ENCODE data around the gene PPL. TPM values are rescaled to one million over a fixed set of nuclear protein-coding genes. Genes with fewer than 3 reads are reported as not detected.

The PPL gene
- polyA plus RNA-seq, 1 experiment, result 0.56 TPM

DNA sequence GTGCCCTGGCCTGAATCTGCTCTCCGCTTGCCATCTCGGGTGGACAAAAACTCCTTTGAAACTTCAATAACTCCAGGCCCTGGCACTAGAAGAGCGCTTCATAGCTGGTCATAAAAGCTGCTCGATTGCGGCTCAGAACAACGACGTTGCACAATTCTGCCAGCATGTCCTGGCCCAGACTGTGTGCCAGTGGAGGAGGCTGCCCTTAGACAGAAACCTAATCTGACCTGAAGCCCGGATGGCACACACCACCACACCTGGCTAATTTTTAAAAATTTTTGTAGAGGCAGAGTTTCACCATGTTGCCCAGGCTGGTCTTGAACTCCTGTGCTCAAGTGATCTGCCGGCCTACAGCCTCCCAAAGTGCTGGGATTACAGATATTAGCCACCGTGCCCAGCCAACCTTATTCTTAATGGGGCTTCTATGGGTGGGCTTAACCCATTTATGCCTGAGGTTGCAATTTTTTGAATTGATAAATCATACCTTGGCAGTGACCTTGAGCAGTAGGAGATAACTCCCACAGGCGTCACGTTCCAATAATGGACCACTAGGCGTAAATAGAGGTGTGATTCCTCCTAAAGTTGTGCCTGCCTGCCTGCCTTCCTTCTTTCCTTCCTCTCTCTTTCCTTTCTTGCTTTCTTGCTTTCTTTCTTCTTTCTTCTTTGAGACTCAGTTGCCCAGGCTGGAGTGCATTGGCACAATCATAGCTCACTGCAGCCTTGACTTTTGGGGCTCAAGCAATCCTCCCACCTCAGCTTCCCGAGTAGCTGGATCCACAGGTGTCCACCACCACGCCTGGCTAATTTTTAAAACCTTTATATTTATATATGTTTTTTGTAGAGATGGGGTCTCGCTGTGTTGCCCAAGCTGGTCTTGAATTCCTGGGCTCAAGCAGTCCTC is 1.1 kb upstream of the PPL start:
- ChIA-PET CTCF (no interaction called here), POLR2A (interaction anchor here (0.5 kb wide), 1 partner anchor 87 kb away, joined by 3 read pairs; no protein-coding TSS in a partner anchor)
- no peak overlapping the region for H3K4me3 ChIP-seq (ENCODE audit: low read depth, low read length)
- TF ChIP-seq, protein P1, sequence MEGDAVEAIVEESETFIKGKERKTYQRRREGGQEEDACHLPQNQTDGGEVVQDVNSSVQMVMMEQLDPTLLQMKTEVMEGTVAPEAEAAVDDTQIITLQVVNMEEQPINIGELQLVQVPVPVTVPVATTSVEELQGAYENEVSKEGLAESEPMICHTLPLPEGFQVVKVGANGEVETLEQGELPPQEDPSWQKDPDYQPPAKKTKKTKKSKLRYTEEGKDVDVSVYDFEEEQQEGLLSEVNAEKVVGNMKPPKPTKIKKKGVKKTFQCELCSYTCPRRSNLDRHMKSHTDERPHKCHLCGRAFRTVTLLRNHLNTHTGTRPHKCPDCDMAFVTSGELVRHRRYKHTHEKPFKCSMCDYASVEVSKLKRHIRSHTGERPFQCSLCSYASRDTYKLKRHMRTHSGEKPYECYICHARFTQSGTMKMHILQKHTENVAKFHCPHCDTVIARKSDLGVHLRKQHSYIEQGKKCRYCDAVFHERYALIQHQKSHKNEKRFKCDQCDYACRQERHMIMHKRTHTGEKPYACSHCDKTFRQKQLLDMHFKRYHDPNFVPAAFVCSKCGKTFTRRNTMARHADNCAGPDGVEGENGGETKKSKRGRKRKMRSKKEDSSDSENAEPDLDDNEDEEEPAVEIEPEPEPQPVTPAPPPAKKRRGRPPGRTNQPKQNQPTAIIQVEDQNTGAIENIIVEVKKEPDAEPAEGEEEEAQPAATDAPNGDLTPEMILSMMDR (IDR thresholded peaks at IDR 0.05; ENCODE audit: insufficient read depth, low read depth, low read length), result no peak
- DNase-seq (ENCODE audit: low read depth), result no peak
- H3K36me3 ChIP-seq (ENCODE audit: control insufficient read depth, insufficient read depth, low read length), result no peaks in the 10 kb centered on the region
- peaks cover 14% of the 10 kb centered on the region for H3K27me3 ChIP-seq (ENCODE audit: control insufficient read depth, insufficient read depth, low read length)

DNA sequence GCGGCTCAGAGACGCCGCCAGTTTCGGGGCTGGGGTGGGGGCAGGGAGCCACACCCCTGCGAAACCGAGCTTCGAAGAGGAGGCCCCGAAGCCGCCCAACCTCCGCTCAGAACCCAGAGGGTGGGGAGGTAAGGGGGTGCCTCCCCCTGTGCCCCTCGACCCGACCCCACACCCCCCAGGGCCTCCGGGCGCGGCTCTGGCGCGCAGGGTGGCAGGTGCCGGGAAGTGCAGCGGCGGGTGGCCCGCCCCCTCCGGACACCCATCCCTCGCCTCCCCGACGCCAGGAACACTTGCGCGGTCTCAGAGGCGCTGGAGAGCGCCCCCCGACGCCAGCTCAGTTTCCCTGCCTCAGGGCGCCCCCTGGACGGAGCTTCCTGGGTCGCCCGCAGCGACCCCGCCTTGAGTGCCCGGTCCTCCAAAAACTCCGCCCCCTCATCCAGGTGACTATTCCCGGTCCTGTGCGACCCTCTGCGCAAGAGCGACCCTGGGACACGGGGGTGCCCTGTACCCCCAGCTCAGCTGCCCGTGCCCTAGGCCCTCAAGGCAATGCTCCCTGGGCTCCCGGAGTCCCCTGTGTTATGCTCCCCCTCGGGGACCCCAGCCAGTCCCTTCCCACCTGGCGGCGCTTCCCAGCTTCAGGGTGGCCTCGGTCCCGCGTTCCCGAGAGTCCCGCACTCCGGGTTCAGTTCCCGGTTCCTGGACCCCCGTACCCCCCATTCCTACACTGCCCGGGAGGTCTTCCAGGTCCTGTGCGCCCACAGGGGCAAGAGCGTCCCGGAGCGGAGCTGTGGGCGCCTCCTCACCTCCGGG is 562 bp downstream of the PPL start:
- ChIA-PET POLR2A (no interaction called here), CTCF (interaction anchor here (0.6 to 1.9 kb wide), 2 partner anchors 10 to 20 kb away, joined by 3 to 6 read pairs; no protein-coding TSS in a partner anchor)
- Histone ChIP-seq H3K27me3 (ENCODE audit: control insufficient read depth, insufficient read depth, low read length) (peaks cover 17% of the 10 kb centered on the region), H3K36me3 (ENCODE audit: control insufficient read depth, insufficient read depth, low read length) (no peaks in the 10 kb centered on the region), H3K4me3 (ENCODE audit: low read depth, low read length) (peak overlapping the region; percentile 40)
- TF ChIP-seq, protein P1 (IDR thresholded peaks at IDR 0.05; ENCODE audit: insufficient read depth, low read depth, low read length), result peak; percentile 25; the same call in 1 of the 2 replicates
- DNase-seq (ENCODE audit: low read depth), result no peak

DNA sequence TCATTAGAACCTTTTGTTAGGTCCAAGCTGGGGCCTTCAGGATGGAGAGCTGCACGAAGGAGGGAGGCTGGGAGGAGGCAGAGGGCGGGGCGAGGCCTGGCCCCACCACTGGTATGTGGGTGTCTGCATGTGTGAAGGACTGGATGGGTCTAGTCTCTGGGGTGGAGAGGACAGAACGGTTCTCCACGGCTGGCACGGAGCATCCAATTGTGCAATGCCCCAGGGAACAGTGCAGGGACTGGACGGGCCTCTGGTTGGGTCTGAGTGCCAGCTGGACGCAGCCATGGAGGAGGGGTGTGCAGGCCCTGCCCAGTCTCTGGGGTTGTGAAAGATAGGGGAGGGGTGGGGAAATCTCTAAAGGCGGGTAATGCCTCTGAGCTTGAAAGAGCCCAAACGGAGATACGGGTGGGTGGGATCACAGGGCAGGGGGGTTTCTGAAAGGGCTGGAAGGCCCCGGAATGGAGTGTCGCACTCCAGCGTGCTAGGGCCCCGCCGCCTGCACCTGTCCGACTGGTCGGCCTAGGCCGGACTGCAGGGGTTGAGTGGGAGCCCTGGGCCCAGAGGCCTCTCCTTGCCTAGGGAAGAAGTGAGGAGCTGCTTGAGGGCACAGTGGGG is 1.6 kb downstream of the PPL start:
- peak; percentile 15 for DNase-seq (ENCODE audit: low read depth)
- no peaks in the 10 kb centered on the region for H3K36me3 ChIP-seq (ENCODE audit: control insufficient read depth, insufficient read depth, low read length)
- TF ChIP-seq, protein P1 (IDR thresholded peaks at IDR 0.05; ENCODE audit: insufficient read depth, low read depth, low read length), result no peak
- ChIA-PET CTCF (interaction anchor here (1.9 kb wide), 1 partner anchor 21 kb away, joined by 6 read pairs; no protein-coding TSS in a partner anchor), POLR2A (no interaction called here)
- no peak overlapping the region for H3K4me3 ChIP-seq (ENCODE audit: low read depth, low read length)
- peaks cover 20% of the 10 kb centered on the region for H3K27me3 ChIP-seq (ENCODE audit: control insufficient read depth, insufficient read depth, low read length)

DNA sequence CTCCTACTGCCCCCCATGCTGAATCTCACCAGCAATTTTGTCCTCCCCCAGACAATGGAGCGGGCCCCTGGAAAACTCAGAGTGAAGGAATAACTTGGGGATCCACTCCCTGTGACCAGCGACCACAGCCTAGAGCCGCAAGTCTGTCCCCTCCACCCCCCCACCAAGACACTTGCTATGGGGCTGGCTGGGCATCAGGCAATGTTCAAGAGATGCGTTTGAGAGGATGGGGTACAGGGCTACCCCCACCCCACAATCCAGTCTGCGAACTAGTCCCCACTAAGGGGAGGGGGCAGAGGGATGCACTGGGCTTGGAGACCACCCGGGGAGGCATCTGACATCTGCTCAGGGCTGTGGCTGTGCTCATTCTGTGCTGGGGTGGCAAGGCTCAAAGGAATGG is 2.4 kb downstream of the PPL start:
- ChIA-PET CTCF (no interaction called here), POLR2A (no interaction called here)
- Histone ChIP-seq H3K36me3 (ENCODE audit: control insufficient read depth, insufficient read depth, low read length) (no peaks in the 10 kb centered on the region), H3K4me3 (ENCODE audit: low read depth, low read length) (no peak overlapping the region), H3K27me3 (ENCODE audit: control insufficient read depth, insufficient read depth, low read length) (peaks cover 22% of the 10 kb centered on the region)
- TF ChIP-seq, protein P1 (IDR thresholded peaks at IDR 0.05; ENCODE audit: insufficient read depth, low read depth, low read length), result no peak
- no peak for DNase-seq (ENCODE audit: low read depth)

All from BJ (cell line).